HepG2 (cell line): ENCODE data around the gene TIPIN. TPM values are rescaled to one million over a fixed set of nuclear protein-coding genes. Genes with fewer than 3 reads are reported as not detected.

Source experiments
- ESRRA ChIP-seq: sonication (generic); formaldehyde crosslinking; IDR thresholded peaks from 2 replicates; pipeline ENCODE4 v1.5.1; 2020; ENCODE audit warnings: mild to moderate bottlenecking, low read depth, missing genetic modification reagents
- FIP1L1 ChIP-seq: fragments of 200-400 bp; formaldehyde crosslinking; IDR thresholded peaks from 2 replicates; pipeline ENCODE4 v1.6.1; 2018; ENCODE audit warnings: low read depth, mild to moderate bottlenecking, low read length, moderate library complexity, borderline replicate concordance; ENCODE audit not compliant: insufficient read depth
- HIVEP1 ChIP-seq: sonication (generic); formaldehyde crosslinking; IDR thresholded peaks from 2 replicates; pipeline ENCODE4 v1.4.0; 2020; ENCODE audit warnings: mild to moderate bottlenecking, missing genetic modification reagents
- HNRNPL ChIP-seq: fragments of 200-400 bp; formaldehyde crosslinking; IDR thresholded peaks from 2 replicates; pipeline ENCODE4 v1.6.1; 2017; ENCODE audit warnings: mild to moderate bottlenecking, low read depth, low read length
- ISL2 ChIP-seq: sonication (generic); formaldehyde crosslinking; IDR thresholded peaks from 2 replicates; pipeline ENCODE4 v1.5.0; 2020; ENCODE audit warnings: missing genetic modification reagents
- JUN ChIP-seq: sonication (generic); formaldehyde crosslinking; IDR thresholded peaks from 2 replicates; pipeline ENCODE4 v1.4.0; 2020; ENCODE audit warnings: mild to moderate bottlenecking, missing genetic modification reagents
- KAT8 ChIP-seq: IDR thresholded peaks from 2 replicates; pipeline ENCODE4 v1.6.1; 2016; ENCODE audit warnings: missing genetic modification reagents, missing compliant biosample characterization
- MEIS1 ChIP-seq: sonication (generic); formaldehyde crosslinking; IDR thresholded peaks from 2 replicates; pipeline ENCODE4 v1.9.0; 2021; ENCODE audit warnings: mild to moderate bottlenecking, missing genetic modification reagents, moderate library complexity, borderline replicate concordance
- NFATC3 ChIP-seq: sonication (generic); formaldehyde crosslinking; IDR thresholded peaks from 2 replicates; pipeline ENCODE4 v1.5.1; 2020; ENCODE audit warnings: mild to moderate bottlenecking, missing genetic modification reagents
- NFYB ChIP-seq: sonication (generic); formaldehyde crosslinking; IDR thresholded peaks from 2 replicates; pipeline ENCODE4 v1.4.0; 2020; ENCODE audit warnings: missing genetic modification reagents
- PLRG1 ChIP-seq: fragments of 450-650 bp; conservative IDR thresholded peaks from 2 replicates; pipeline ENCODE4 v1.6.1; 2016
- SOX13 ChIP-seq, 3 experiments: fragments of 450-650 bp in 1 of 3; sonication (generic) in 1 of 3; formaldehyde crosslinking in 1 of 3; IDR thresholded peaks in 2 of 3; conservative IDR thresholded peaks in 1 of 3; 2 replicates each; pipeline versions ENCODE4 v1.5.0 to v1.6.1; 2016 to 2020; ENCODE audit warnings: antibody characterized with exemption in 1 of 3, mild to moderate bottlenecking in 1 of 3, missing compliant biosample characterization in 1 of 3, missing genetic modification reagents in 1 of 3, moderate library complexity in 1 of 3
- STAG1 ChIP-seq: sonication (generic); formaldehyde crosslinking; IDR thresholded peaks from 2 replicates; pipeline ENCODE4 v1.4.0; 2020; ENCODE audit warnings: missing genetic modification reagents
- ZNF253 ChIP-seq: sonication (generic); formaldehyde crosslinking; IDR thresholded peaks from 2 replicates; pipeline ENCODE4 v1.8.0; 2022; ENCODE audit warnings: mild to moderate bottlenecking, missing genetic modification reagents, borderline replicate concordance
- ZNF747 ChIP-seq: sonication (generic); formaldehyde crosslinking; IDR thresholded peaks from 2 replicates; pipeline ENCODE4 v1.8.1; 2023; ENCODE audit warnings: missing genetic modification reagents, mild to moderate bottlenecking, borderline replicate concordance
- polyA plus RNA-seq, 8 experiments: library from polyadenylated mRNA; depleted of rRNA in 3 of 8; stranded (reverse) in 7 of 8; unstranded in 1 of 8; fragments of >200 nt; fragmentation: Illumina TruSeq in 4 of 8; extraction: Trizol in 4 of 8; gene quantifications; 2 replicates each; pipeline versions ENCODE4 v1.2.1 to v1.2.3, GENCODE V29; 2011 to 2016; ENCODE audit warnings: low read depth in 4 of 8, missing spikeins in 1 of 8, mixed read lengths in 1 of 8; ENCODE audit not compliant: insufficient read depth in 1 of 8
- total RNA-seq, 5 experiments: library from RNA; depleted of rRNA; stranded (reverse); fragments of >200 nt; fragmentation: Illumina TruSeq; extraction: Trizol; gene quantifications; 2 replicates each; pipeline ENCODE4 v1.2.3, GENCODE V29; 2016; ENCODE audit warnings: low read depth in 1 of 5
- TF ChIP-seq, protein P1 (sequence below): sonication (generic); formaldehyde crosslinking; IDR thresholded peaks from 2 replicates; pipeline ENCODE4 v1.8.1; 2022; ENCODE audit warnings: low read depth, mild to moderate bottlenecking, missing genetic modification reagents
- TF ChIP-seq, protein P2 (sequence below): IDR thresholded peaks from 2 replicates; pipeline ENCODE4 v1.6.1; 2016; ENCODE audit warnings: mild to moderate bottlenecking, missing biosample characterization, missing genetic modification reagents
- TF ChIP-seq, protein P3 (sequence below): IDR thresholded peaks from 2 replicates; pipeline ENCODE4 v1.6.1; 2018; ENCODE audit warnings: missing genetic modification reagents
- TF ChIP-seq, protein P4 (sequence below): sonication (generic); formaldehyde crosslinking; IDR thresholded peaks from 2 replicates; pipeline ENCODE4 v1.9.0; 2021; ENCODE audit warnings: missing genetic modification reagents, borderline replicate concordance
- TF ChIP-seq, protein P5 (sequence below): sonication (generic); formaldehyde crosslinking; IDR thresholded peaks from 2 replicates; pipeline ENCODE4 v1.4.0; 2020; ENCODE audit warnings: mild to moderate bottlenecking, missing genetic modification reagents

TIPIN gene
- total and polyA plus RNA-seq, 2 of the 13 experiments (the other 11 are each of a cell fraction or from before 2014, with no cell fraction given) = 2.7 to 28.6 TPM

DNA sequence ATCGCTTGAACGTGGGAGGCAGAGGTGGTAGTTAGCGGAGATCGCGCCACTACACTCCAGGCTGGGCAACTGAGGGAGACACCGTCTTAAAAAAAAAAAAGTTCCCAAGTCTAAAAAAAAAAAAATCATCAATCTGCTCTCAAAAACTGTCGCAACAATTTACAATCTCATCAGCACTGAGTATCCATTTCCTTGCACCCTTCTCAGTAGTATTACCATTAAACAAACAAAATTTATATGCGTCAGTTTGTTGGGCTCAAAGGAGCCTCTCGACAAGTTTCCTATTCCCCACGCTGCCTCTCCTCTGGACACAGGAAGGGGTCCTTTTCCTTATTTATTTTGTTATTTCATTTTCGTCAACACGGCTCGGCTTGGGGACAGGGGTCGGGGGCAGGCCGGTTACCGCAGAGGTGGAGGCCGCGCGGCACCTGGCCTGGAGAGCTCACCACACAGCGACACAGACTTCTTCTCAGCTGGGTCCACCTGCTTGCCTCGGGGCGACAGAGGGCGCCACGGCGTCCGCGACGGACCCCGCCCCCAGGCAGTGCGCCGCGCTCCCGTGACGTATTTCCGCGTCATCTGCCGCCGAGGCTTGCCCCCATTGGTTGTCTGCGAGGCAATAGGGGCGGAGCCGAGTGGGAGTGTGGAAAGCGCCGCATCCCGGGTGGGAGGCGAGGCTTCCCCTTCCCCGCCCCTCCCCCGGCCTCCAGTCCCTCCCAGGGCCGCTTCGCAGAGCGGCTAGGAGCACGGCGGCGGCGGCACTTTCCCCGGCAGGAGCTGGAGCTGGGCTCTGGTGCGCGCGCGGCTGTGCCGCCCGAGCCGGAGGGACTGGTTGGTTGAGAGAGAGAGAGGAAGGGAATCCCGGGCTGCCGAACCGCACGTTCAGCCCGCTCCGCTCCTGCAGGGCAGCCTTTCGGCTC is 30.0 kb upstream of the TIPIN start, which contains the start of gene MAP2K1 (continued):
- TF ChIP-seq SOX13 (IDR thresholded peaks at IDR 0.05) = no peak
- peak in 1 of 2 experiments; percentile 58; a peak in 1 of 4 replicates for TF ChIP-seq SOX13 (CRISPR knock-in tag; conservative IDR thresholded peaks at IDR 0.05 in 1 of 2, IDR thresholded peaks at IDR 0.05 in 1 of 2)
- no peak for TF ChIP-seq HNRNPL
- TF ChIP-seq ISL2 (CRISPR knock-in tag) = 0 out of 2 replicates have a peak, but pooled peaks have one; percentile 57
- TF ChIP-seq ZNF747 (CRISPR knock-in tag) = no peak
- peak; percentile 65 for TF ChIP-seq STAG1
- TF ChIP-seq HIVEP1 (CRISPR knock-in tag) = peak; percentile 49; the same call in 1 of the 2 replicates
- TF ChIP-seq, protein P1, sequence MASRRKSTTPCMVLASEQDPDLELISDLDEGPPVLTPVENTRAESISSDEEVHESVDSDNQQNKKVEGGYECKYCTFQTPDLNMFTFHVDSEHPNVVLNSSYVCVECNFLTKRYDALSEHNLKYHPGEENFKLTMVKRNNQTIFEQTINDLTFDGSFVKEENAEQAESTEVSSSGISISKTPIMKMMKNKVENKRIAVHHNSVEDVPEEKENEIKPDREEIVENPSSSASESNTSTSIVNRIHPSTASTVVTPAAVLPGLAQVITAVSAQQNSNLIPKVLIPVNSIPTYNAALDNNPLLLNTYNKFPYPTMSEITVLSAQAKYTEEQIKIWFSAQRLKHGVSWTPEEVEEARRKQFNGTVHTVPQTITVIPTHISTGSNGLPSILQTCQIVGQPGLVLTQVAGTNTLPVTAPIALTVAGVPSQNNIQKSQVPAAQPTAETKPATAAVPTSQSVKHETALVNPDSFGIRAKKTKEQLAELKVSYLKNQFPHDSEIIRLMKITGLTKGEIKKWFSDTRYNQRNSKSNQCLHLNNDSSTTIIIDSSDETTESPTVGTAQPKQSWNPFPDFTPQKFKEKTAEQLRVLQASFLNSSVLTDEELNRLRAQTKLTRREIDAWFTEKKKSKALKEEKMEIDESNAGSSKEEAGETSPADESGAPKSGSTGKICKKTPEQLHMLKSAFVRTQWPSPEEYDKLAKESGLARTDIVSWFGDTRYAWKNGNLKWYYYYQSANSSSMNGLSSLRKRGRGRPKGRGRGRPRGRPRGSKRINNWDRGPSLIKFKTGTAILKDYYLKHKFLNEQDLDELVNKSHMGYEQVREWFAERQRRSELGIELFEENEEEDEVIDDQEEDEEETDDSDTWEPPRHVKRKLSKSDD (CRISPR knock-in tag) = peak; percentile 98
- TF ChIP-seq ESRRA (CRISPR knock-in tag) = no peak
- TF ChIP-seq, protein P2, sequence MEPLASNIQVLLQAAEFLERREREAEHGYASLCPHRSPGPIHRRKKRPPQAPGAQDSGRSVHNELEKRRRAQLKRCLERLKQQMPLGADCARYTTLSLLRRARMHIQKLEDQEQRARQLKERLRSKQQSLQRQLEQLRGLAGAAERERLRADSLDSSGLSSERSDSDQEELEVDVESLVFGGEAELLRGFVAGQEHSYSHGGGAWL (CRISPR knock-in tag) = peak; percentile 64
- no peak for TF ChIP-seq FIP1L1
- TF ChIP-seq MEIS1 (CRISPR knock-in tag) = no peak
- TF ChIP-seq, protein P3, sequence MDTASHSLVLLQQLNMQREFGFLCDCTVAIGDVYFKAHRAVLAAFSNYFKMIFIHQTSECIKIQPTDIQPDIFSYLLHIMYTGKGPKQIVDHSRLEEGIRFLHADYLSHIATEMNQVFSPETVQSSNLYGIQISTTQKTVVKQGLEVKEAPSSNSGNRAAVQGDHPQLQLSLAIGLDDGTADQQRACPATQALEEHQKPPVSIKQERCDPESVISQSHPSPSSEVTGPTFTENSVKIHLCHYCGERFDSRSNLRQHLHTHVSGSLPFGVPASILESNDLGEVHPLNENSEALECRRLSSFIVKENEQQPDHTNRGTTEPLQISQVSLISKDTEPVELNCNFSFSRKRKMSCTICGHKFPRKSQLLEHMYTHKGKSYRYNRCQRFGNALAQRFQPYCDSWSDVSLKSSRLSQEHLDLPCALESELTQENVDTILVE = peak; percentile 82
- no peak for TF ChIP-seq JUN (CRISPR knock-in tag)
- TF ChIP-seq, protein P4, sequence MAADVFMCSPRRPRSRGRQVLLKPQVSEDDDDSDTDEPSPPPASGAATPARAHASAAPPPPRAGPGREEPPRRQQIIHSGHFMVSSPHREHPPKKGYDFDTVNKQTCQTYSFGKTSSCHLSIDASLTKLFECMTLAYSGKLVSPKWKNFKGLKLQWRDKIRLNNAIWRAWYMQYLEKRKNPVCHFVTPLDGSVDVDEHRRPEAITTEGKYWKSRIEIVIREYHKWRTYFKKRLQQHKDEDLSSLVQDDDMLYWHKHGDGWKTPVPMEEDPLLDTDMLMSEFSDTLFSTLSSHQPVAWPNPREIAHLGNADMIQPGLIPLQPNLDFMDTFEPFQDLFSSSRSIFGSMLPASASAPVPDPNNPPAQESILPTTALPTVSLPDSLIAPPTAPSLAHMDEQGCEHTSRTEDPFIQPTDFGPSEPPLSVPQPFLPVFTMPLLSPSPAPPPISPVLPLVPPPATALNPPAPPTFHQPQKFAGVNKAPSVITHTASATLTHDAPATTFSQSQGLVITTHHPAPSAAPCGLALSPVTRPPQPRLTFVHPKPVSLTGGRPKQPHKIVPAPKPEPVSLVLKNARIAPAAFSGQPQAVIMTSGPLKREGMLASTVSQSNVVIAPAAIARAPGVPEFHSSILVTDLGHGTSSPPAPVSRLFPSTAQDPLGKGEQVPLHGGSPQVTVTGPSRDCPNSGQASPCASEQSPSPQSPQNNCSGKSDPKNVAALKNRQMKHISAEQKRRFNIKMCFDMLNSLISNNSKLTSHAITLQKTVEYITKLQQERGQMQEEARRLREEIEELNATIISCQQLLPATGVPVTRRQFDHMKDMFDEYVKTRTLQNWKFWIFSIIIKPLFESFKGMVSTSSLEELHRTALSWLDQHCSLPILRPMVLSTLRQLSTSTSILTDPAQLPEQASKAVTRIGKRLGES = no peak
- TF ChIP-seq PLRG1 = no peak
- TF ChIP-seq NFYB (CRISPR knock-in tag) = peak; percentile 83
- peak; percentile 49; the same call in 1 of the 2 replicates for TF ChIP-seq NFATC3 (CRISPR knock-in tag)
- TF ChIP-seq, protein P5, sequence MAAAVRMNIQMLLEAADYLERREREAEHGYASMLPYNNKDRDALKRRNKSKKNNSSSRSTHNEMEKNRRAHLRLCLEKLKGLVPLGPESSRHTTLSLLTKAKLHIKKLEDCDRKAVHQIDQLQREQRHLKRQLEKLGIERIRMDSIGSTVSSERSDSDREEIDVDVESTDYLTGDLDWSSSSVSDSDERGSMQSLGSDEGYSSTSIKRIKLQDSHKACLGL (CRISPR knock-in tag) = 0 out of 2 replicates have a peak, but pooled peaks have one; percentile 15
- no peak for TF ChIP-seq ZNF253
- TF ChIP-seq KAT8 = peak; percentile 93
